K562 (cell line): Measurements from ENCODE around the gene ADAP2. TPM values are rescaled to one million over a fixed set of nuclear protein-coding genes. Genes with fewer than 3 reads are reported as not detected.

Experiments
- ARHGAP35 ChIP-seq: fragments of 450-650 bp; IDR thresholded peaks from 2 replicates; pipeline ENCODE4 v1.6.1; 2018; ENCODE audit not compliant: partially characterized antibody
- CREB3 ChIP-seq: fragments of 450-650 bp; conservative IDR thresholded peaks from 2 replicates; pipeline ENCODE4 v1.6.1; 2016; ENCODE audit warnings: missing genetic modification characterization, low read depth, mild to moderate bottlenecking, missing compliant biosample characterization, moderate library complexity
- E2F1 ChIP-seq: sonication (generic); formaldehyde crosslinking; IDR thresholded peaks from 2 replicates; pipeline ENCODE4 v1.8.1; 2023; ENCODE audit warnings: mild to moderate bottlenecking, missing genetic modification reagents, moderate library complexity
- HDAC1 ChIP-seq, 2 experiments: fragments of 450-650 bp; IDR thresholded peaks; 2 replicates each; pipeline ENCODE4 v1.6.1; 2016 to 2017; ENCODE audit warnings: inconsistent platforms in 1 of 2, mild to moderate bottlenecking in 1 of 2, moderate library complexity in 1 of 2
- HIVEP1 ChIP-seq: fragments of 250-450 bp; sonication (Bioruptor Pico); IDR thresholded peaks from 2 replicates; pipeline ENCODE4 v1.4.0; 2020; ENCODE audit warnings: mild to moderate bottlenecking
- HMGN3 ChIP-seq: IDR thresholded peaks from 2 replicates; pipeline ENCODE4 v1.6.1; 2011; ENCODE audit warnings: borderline replicate concordance, low read depth, mild to moderate bottlenecking, mixed read lengths, low read length; ENCODE audit not compliant: insufficient read length; ENCODE audit errors: extremely low read depth
- MTA3 ChIP-seq: fragments of 450-650 bp; formaldehyde crosslinking; IDR thresholded peaks from 2 replicates; pipeline ENCODE4 v1.6.1; 2017; ENCODE audit warnings: mild to moderate bottlenecking, borderline replicate concordance
- MYNN ChIP-seq, 2 experiments: sonication (generic); formaldehyde crosslinking in 1 of 2; IDR thresholded peaks; 2 replicates each; pipeline versions ENCODE4 v1.5.0 to v1.6.1; 2016 to 2020; ENCODE audit warnings: antibody characterized with exemption in 1 of 2, missing genetic modification reagents in 1 of 2
- RBM15 ChIP-seq: fragments of 200-400 bp; formaldehyde crosslinking; IDR thresholded peaks from 2 replicates; pipeline ENCODE4 v1.6.1; 2018; ENCODE audit warnings: mild to moderate bottlenecking, low read length, moderate library complexity; ENCODE audit not compliant: insufficient read depth
- TEAD1 ChIP-seq, 2 experiments: fragments of 450-650 bp in 1 of 2; sonication (generic) in 1 of 2; formaldehyde crosslinking; IDR thresholded peaks; 2 replicates each; pipeline versions ENCODE4 v1.4.0 to v1.8.0; 2020 to 2022; ENCODE audit warnings: mild to moderate bottlenecking in 2 of 2, missing genetic modification reagents in 1 of 2
- XRCC4 ChIP-seq: IDR thresholded peaks from one replicate; pipeline ENCODE4 v1.6.1; 2011; ENCODE audit not compliant: insufficient read depth, insufficient read length; ENCODE audit errors: extremely low read depth
- ZBTB7A ChIP-seq: IDR thresholded peaks from 2 replicates; pipeline ENCODE4 v1.6.1; 2011; ENCODE audit warnings: low read depth, mild to moderate bottlenecking, low read length, moderate library complexity, borderline replicate concordance; ENCODE audit not compliant: control insufficient read depth
- ZNF133 ChIP-seq: fragments of 250-450 bp; sonication (Bioruptor Pico); IDR thresholded peaks from 2 replicates; pipeline ENCODE4 v1.4.0; 2020; ENCODE audit warnings: mild to moderate bottlenecking
- ZNF347 ChIP-seq: fragments of 450-650 bp; formaldehyde crosslinking; IDR thresholded peaks from 2 replicates; pipeline ENCODE4 v1.4.0; 2020; ENCODE audit warnings: low read depth, mild to moderate bottlenecking, moderate library complexity
- polyA plus RNA-seq, 8 experiments: library from polyadenylated mRNA; depleted of rRNA in 4 of 8; stranded (reverse) in 5 of 8; unstranded in 3 of 8; fragments of >200 nt; fragmentation: Nextera tagmentation in 2 of 8; fragmentation: Illumina TruSeq in 1 of 8; extraction: Ambion mirVana in 2 of 8; extraction: Trizol in 1 of 8; gene quantifications; 2 replicates each; pipeline versions ENCODE4 v1.2.1 to v1.2.3, GENCODE V29; 2011 to 2014; ENCODE audit warnings: inconsistent platforms in 1 of 8, missing spikeins in 1 of 8
- total RNA-seq, 7 experiments: library from RNA; depleted of rRNA in 6 of 7; stranded (reverse); fragments of >200 nt in 6 of 7; fragmentation: Illumina TruSeq in 2 of 7; extraction: Trizol in 2 of 7; gene quantifications; 2 replicates each; pipeline versions ENCODE4 v1.2.1 to v1.2.3, GENCODE V29; 2011 to 2021; ENCODE audit warnings: low replicate concordance in 1 of 7
- TF ChIP-seq, protein P1 (sequence below): fragments of 200-800 bp; sonication (Bioruptor generic); IDR thresholded peaks from 2 replicates; pipeline ENCODE4 v1.6.1; 2017; ENCODE audit warnings: missing genetic modification characterization, missing compliant biosample characterization
- TF ChIP-seq, protein P2 (sequence below): sonication (generic); formaldehyde crosslinking; IDR thresholded peaks from 2 replicates; pipeline ENCODE4 v1.8.1; 2023; ENCODE audit warnings: mild to moderate bottlenecking, missing genetic modification reagents
- TF ChIP-seq, protein P3 (sequence below): sonication (generic); formaldehyde crosslinking; IDR thresholded peaks from 2 replicates; pipeline ENCODE4 v1.8.1; 2023; ENCODE audit warnings: mild to moderate bottlenecking, missing genetic modification reagents

ADAP2 gene
- total and polyA plus RNA-seq, 9 of the 15 experiments (the other 6 are each of a cell fraction or from before 2014, with no cell fraction given) = 0.06 to 0.73 (median 0.23) TPM; not detected in 5

DNA sequence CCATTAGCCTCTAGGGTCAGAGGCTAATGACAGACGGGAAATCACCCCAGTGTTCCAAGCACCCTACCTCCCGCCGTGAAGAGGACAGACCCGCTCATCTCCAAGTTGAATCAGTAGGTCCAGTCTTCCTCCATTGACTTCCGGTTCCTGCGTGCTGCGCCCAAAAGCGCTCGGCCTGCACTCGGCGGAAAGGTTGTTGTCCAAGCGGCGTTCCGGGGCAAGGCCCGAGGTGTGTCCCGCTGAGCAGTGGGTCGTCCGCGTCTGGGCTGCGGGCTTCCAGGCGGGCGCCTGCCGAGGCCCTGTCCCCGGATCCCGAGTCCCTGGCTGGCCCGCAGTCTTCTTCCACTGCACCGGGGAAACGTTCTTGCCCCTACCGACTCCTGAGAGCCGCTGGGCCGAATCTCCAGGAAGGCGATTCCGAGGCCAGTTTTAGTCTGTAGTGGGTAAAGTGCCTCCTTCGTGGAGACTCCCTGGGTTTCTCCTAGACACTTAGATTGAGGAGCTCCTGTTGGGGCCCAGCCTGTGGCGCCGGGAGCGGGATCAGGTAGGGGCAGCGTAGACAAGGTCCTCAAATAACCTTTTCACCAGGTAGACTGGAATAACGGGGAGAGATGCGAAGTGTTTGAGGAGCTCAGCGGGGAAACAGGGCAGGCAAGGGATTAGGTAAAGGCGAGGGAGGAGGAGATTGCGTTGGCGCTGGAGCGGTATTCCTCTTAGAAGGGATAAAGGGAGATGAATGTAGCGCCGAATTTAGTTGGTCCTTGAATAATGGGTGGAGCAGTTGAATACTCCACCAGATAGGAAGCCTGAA, 15.4 kb upstream of the ADAP2 start, which contains the start of gene TEFM (continued):
- TF ChIP-seq HIVEP1 (CRISPR knock-in tag) (no peak), CREB3 (tag) (no peak), ARHGAP35 (no peak), ZBTB7A (no peak), E2F1 (no peak), TEAD1 (CRISPR knock-in tag; IDR thresholded peaks at IDR 0.05) (0 out of 4 replicates have a peak, but pooled peaks of 1 of the 2 experiments have one; percentile 63), ZNF133 (no peak), MYNN (IDR thresholded peaks at IDR 0.05) (peak; percentile 62; the same call in 1 of the 2 replicates), MYNN (CRISPR knock-in tag; IDR thresholded peaks at IDR 0.05) (no peak), HDAC1 (IDR thresholded peaks at IDR 0.05) (peak in 1 of 2 experiments; percentile 62; a peak in 2 of 4 replicates), XRCC4 (no peak), MTA3 (peak; percentile 94), HMGN3 (peak; percentile 75), RBM15 (no peak), ZNF347 (CRISPR knock-in tag) (no peak)
- TF ChIP-seq, protein P1, sequence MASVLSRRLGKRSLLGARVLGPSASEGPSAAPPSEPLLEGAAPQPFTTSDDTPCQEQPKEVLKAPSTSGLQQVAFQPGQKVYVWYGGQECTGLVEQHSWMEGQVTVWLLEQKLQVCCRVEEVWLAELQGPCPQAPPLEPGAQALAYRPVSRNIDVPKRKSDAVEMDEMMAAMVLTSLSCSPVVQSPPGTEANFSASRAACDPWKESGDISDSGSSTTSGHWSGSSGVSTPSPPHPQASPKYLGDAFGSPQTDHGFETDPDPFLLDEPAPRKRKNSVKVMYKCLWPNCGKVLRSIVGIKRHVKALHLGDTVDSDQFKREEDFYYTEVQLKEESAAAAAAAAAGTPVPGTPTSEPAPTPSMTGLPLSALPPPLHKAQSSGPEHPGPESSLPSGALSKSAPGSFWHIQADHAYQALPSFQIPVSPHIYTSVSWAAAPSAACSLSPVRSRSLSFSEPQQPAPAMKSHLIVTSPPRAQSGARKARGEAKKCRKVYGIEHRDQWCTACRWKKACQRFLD (CRISPR knock-in tag) = no peak
- TF ChIP-seq, protein P2, sequence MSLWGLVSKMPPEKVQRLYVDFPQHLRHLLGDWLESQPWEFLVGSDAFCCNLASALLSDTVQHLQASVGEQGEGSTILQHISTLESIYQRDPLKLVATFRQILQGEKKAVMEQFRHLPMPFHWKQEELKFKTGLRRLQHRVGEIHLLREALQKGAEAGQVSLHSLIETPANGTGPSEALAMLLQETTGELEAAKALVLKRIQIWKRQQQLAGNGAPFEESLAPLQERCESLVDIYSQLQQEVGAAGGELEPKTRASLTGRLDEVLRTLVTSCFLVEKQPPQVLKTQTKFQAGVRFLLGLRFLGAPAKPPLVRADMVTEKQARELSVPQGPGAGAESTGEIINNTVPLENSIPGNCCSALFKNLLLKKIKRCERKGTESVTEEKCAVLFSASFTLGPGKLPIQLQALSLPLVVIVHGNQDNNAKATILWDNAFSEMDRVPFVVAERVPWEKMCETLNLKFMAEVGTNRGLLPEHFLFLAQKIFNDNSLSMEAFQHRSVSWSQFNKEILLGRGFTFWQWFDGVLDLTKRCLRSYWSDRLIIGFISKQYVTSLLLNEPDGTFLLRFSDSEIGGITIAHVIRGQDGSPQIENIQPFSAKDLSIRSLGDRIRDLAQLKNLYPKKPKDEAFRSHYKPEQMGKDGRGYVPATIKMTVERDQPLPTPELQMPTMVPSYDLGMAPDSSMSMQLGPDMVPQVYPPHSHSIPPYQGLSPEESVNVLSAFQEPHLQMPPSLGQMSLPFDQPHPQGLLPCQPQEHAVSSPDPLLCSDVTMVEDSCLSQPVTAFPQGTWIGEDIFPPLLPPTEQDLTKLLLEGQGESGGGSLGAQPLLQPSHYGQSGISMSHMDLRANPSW (CRISPR knock-in tag) = no peak; the same call in 1 of the 2 replicates
- TF ChIP-seq, protein P3, sequence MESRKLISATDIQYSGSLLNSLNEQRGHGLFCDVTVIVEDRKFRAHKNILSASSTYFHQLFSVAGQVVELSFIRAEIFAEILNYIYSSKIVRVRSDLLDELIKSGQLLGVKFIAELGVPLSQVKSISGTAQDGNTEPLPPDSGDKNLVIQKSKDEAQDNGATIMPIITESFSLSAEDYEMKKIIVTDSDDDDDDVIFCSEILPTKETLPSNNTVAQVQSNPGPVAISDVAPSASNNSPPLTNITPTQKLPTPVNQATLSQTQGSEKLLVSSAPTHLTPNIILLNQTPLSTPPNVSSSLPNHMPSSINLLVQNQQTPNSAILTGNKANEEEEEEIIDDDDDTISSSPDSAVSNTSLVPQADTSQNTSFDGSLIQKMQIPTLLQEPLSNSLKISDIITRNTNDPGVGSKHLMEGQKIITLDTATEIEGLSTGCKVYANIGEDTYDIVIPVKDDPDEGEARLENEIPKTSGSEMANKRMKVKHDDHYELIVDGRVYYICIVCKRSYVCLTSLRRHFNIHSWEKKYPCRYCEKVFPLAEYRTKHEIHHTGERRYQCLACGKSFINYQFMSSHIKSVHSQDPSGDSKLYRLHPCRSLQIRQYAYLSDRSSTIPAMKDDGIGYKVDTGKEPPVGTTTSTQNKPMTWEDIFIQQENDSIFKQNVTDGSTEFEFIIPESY (CRISPR knock-in tag) = 0 out of 2 replicates have a peak, but pooled peaks have one; percentile 32
